Measurements from ENCODE around the gene CNGB1.

Gene CNGB1

GRCh38 chr16:57868913-57869520 is 101.9 kb downstream of the CNGB1 start:
- no peak overlapping the region for H3K27ac ChIP-seq
- TF ChIP-seq CTCF (IDR thresholded peaks at IDR 0.05; ENCODE audit: low read depth, low read length, missing control alignments), result no peak
- H3K27me3 ChIP-seq (replicated peaks), result no peaks in the 10 kb centered on the region
- DNase-seq, result no peak
- in situ Hi-C loops (cut with HindIII; ENCODE audit: low pct_ligation_motif_present, low sequenced_read_pairs), result no loop called here
- no peak overlapping the region for H3K4me3 ChIP-seq (ENCODE audit: low read depth, low read length)
- H3K36me3 ChIP-seq (replicated peaks), result no peaks in the 10 kb centered on the region

- no peak for TF ChIP-seq CTCF (IDR thresholded peaks at IDR 0.05; ENCODE audit: low read depth, low read length, missing control alignments)
- Histone ChIP-seq H3K36me3 (replicated peaks) (no peaks in the 10 kb centered on the region), H3K27ac (no peak overlapping the region), H3K27me3 (replicated peaks) (no peaks in the 10 kb centered on the region), H3K4me3 (ENCODE audit: low read depth, low read length) (no peak overlapping the region)
- DNase-seq, result no peak
- in situ Hi-C loops (cut with HindIII; ENCODE audit: low pct_ligation_motif_present, low sequenced_read_pairs), result no loop called here
These were observed 103.8 kb downstream of the CNGB1 start for GRCh38 chr16:57867000-57867561.

GRCh38 chr16:57866529-57866918 is 104.4 kb downstream of the CNGB1 start:
- Histone ChIP-seq H3K36me3 (replicated peaks) (no peaks in the 10 kb centered on the region), H3K4me3 (ENCODE audit: low read depth, low read length) (no peak overlapping the region), H3K27ac (no peak overlapping the region), H3K27me3 (replicated peaks) (no peaks in the 10 kb centered on the region)
- in situ Hi-C loops (cut with HindIII; ENCODE audit: low pct_ligation_motif_present, low sequenced_read_pairs), result no loop called here
- no peak for DNase-seq
- TF ChIP-seq CTCF (IDR thresholded peaks at IDR 0.05; ENCODE audit: low read depth, low read length, missing control alignments), result no peak

GRCh38 chr16:57865746-57866528 is 105.0 kb downstream of the CNGB1 start:
- Histone ChIP-seq H3K36me3 (replicated peaks) (no peaks in the 10 kb centered on the region), H3K27ac (no peak overlapping the region), H3K4me3 (ENCODE audit: low read depth, low read length) (no peak overlapping the region), H3K27me3 (replicated peaks) (no peaks in the 10 kb centered on the region)
- no peak for TF ChIP-seq CTCF (IDR thresholded peaks at IDR 0.05; ENCODE audit: low read depth, low read length, missing control alignments)
- in situ Hi-C loops (cut with HindIII; ENCODE audit: low pct_ligation_motif_present, low sequenced_read_pairs), result no loop called here
- no peak for DNase-seq

GRCh38 chr16:57863434-57864160 is 107.3 kb downstream of the CNGB1 start:
- Histone ChIP-seq H3K27ac (no peak overlapping the region), H3K27me3 (replicated peaks) (no peaks in the 10 kb centered on the region), H3K4me3 (ENCODE audit: low read depth, low read length) (no peak overlapping the region), H3K36me3 (replicated peaks) (no peaks in the 10 kb centered on the region)
- peak; percentile 77 for TF ChIP-seq CTCF (IDR thresholded peaks at IDR 0.05; ENCODE audit: low read depth, low read length, missing control alignments)
- peak; percentile 74 for DNase-seq
- in situ Hi-C loops (cut with HindIII; ENCODE audit: low pct_ligation_motif_present, low sequenced_read_pairs), result no loop called here

Measured in brain microvascular endothelial cell (primary cell).